NCI-H2227 treated with DMSO at 0.1 percent for 48 hours (cell line): Measurements from ENCODE around the gene GALNTL6.
"Not testable (repeated sequence)": the region's sequence is repeated elsewhere in the genome, so short reads cannot be mapped to it uniquely, and the experiment has no call there.

ENCODE experiments used
- DNase-seq: peaks from one replicate; lab custom pipeline; 2025; lab: John Stamatoyannopoulos, UW

The GALNTL6 gene

DNA sequence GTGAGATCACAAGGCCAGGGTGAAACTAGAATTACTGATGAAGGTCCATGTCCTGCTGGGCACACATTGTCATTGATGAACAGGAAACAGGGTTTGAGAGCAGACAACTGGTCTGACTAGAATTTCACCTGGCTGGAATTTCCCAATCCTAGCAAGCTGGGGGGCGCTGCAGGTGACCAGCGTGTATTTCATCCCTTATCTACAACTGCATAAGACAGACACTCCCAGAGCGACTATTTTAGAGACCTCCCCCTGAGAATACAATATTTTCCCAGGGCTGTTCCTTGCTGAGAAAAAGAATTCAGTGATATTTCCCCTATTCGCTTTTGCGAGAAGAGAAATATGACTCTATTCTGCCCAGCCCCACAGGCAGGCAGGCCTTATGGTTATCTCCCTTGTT is 922.8 kb downstream of the GALNTL6 start:
- DNase-seq = no peak

- no peak for DNase-seq
Observed at GRCh38 chr4:172740434-172740833, 927.2 kb downstream of the GALNTL6 start.

DNA sequence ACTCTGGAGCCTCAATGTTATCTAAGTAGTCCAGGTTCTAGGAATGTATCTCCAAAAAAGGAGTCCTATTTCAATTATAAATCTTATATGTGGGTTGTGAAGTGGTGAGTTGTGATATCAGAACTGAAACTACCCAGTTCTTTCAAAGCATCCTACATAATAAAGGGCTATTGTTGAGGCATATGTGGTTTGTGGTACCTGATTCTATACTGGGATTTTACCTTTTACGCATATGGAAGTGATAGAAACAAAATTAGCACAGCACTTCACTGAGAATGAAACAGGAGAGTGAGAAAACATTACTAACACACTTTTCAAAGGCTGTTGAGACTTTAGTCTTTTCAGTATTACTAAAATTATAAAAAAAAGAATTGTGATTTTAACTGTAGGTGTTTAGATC is 937.7 kb downstream of the GALNTL6 start:
- DNase-seq = no peak

- DNase-seq = no peak
Observed at GRCh38 chr4:172751550-172751949, 938.3 kb downstream of the GALNTL6 start.

DNA sequence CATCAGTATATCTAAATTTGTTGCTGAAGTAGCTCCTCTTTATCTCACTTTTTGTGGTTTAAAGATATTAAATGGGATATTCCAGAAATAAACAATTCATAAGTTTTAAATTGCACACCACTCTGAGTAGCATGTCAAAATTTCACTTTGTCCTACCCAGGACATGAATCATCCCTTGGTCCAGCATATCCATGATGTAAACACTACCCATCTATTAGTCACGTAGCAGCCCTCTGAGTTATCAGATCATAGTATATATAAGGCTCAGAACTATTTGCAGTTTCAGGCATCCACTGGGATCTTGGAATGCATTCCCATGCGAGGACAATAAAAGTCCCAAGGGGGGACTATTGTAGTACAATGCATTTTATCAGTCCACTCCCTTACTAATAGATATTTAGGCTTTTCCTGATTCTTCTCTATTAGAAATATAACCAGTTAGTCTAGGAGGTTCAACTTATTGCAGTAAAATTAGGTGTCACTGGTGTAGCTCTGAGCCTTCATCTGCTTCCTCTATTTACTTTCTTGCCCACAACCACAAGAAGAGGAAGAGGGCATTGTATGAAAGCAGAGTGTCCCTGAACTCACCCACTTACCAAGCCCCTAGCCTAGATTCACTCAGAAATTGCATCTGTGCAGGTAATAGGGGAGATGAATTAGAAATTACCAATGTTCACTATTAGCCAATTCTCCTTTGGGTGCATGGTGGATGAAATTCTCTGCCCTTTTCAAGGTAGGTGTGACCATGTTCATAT is 945.6 kb downstream of the GALNTL6 start:
- DNase-seq = no peak

- DNase-seq = no peak
Observed at GRCh38 chr4:172760512-172760911, 947.3 kb downstream of the GALNTL6 start.

DNA sequence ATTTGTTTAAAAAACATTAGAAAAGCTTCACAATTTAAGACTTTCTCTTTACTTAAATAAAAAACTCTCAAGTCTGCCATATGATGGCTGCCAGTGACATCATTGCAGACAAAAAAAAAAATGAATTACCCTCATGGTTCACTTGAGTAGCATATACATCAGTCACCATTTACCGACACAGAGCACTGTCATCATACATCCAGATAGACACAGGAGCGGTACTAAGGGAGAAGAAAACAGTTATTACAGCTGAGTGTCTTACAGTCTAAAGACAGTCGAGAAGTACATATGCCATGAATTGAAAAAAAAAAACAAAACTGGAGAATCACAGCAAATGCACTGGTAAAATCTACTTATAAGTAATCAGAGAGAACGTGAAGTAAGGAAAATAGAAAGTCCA is 949.7 kb downstream of the GALNTL6 start:
- no peak for DNase-seq

DNA sequence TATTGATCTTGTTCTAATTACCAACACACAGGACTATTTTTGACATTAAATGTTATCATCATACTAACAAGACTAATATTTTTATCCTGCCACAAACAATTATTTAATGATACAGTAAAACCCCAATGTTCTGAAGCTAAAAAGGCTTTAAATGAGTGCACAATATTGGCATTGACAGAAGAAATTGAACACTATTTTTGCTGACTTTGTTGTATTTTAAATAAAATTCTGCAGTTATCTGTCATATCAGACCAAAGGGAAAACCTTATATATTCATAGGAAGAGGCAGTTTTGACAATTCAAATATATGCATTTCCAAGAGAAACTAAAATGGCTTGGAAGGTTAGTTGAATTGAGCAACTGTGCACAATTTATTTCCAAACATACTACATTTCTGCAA is 957.6 kb downstream of the GALNTL6 start:
- DNase-seq = no peak

GRCh38 chr4:172772781-172773180 is 959.6 kb downstream of the GALNTL6 start:
- no peak for DNase-seq

GRCh38 chr4:172776203-172776861 is 963.1 kb downstream of the GALNTL6 start:
- DNase-seq = no peak

DNA sequence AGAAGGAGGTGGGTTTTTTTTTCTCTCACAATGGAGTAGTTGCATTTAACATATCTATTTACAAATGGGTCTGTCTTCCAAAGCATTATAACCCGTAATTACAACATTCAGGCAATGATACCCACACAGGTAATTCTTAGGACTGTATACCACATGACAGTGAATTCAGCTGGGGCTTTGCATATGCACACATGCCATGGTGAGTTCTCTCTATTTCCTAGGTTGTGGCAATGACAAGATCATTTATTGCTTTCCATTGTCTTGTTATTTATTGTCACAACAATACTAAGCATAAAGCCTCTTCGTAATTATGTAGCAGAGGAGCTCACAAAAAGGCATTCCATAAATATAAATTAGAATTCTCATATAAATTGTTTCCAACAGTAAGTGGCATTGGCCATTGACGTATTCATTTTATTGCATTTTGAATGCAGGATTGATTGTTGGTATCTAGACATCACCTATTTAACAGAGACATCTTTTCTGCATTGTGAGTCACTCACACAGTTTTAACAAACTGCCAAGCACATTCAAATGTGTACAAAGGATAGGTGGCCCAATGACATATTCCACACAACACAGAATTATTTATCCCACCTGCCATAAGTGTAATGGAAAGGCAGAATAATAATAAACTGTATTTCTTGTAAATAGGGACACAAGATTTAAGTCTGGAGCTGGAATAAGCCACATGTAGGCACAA is 964.7 kb downstream of the GALNTL6 start:
- DNase-seq = no peak

GRCh38 chr4:172778583-172778982 is 965.4 kb downstream of the GALNTL6 start:
- DNase-seq = no peak

DNA sequence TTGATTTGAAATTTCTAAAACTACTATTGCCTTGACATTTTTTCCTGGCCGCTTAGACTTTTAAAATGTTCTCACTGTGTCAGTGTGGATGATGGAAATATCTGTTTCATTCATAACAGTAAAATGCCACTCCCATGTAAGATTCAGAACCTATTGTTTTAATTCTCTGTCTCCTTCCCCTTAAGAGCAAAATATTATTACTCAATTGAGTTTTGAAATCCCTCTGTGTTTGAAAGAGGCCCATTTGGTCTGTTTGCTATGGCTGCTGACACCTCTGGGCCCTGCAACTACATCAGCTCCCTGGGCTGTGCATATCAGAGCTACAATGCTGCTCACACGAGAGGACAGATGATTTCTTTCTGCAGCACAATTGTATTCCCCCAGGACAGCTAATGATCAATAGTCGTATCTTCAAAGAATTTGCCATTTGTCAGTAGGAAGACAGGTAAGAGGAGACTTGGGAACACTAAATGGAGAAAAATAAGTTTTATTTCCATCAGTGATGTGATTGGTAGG is 967.4 kb downstream of the GALNTL6 start:
- no peak for DNase-seq

GRCh38 chr4:172785613-172786012 is 972.4 kb downstream of the GALNTL6 start:
- no peak for DNase-seq

DNA sequence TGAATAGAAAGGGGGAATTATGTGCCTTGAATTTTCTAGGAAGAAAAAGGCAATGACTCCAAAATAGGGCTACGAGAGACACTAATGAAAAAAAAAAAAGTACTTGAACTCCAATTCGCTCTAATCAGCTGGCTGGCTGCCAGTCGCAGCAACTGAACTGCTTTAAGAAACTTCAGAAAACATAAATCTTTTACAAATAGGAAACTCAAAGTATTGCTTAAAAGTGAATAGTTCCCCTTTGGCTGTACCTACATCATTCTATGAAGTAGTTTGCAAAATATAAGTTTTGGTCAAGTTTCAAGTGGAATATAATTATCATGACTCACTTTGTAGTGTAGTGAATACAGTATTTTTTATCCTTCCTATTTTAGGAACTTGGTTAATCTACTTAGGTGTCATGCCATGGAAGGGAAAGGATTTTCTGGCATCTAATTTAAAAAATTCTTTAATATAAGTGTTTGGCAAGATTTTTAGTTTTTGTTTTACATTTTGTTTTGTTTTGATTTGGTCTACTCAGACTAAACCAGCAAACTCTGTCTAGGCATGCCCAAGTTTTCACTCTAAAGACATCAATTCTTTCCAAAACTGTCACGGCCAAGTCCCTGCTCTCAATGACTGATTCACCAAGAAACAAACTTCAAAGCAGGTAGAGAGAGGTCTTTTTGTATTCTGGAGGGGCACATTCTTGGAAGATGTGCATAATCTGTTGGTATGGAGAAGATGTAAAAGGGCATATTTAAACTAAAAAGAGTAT is 973.0 kb downstream of the GALNTL6 start:
- DNase-seq = no peak

DNA sequence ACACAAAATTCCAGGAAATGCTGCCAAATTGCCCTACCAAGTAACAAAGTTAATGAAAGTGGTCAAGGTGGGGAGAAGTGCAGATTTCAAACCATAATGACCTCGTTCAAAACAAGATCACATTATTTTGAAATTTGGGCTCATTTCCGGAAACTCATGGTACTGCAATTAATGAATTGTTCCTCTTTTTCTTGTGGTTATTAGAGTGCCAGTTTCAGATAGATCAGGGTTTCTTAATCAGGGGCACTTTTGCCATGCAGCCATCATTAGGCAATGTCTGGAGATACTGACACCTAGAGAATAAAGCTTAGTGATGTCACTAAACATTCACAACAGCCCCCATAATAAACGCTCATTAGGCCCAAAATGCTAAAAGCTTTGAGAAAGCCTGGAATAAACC is 973.9 kb downstream of the GALNTL6 start:
- DNase-seq = no peak

DNA sequence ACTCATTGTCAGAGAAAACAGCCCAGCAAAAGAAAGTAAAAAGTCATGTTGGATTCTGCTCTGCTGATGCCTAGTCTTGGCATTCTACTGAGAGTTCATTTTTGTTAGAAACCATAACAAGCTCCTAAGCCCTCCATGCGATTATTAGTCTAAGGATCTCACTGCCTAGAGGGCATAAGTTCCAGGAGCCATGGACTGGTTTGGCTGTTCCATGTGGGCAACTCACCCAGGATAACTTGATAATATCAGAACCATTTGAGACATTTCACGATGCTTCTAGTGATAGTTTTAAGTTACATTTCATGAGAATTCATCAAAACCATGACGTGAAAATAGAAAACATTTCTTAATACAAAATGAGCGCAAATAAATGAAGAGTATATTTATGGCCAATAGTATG is 978.6 kb downstream of the GALNTL6 start:
- DNase-seq = no peak

DNA sequence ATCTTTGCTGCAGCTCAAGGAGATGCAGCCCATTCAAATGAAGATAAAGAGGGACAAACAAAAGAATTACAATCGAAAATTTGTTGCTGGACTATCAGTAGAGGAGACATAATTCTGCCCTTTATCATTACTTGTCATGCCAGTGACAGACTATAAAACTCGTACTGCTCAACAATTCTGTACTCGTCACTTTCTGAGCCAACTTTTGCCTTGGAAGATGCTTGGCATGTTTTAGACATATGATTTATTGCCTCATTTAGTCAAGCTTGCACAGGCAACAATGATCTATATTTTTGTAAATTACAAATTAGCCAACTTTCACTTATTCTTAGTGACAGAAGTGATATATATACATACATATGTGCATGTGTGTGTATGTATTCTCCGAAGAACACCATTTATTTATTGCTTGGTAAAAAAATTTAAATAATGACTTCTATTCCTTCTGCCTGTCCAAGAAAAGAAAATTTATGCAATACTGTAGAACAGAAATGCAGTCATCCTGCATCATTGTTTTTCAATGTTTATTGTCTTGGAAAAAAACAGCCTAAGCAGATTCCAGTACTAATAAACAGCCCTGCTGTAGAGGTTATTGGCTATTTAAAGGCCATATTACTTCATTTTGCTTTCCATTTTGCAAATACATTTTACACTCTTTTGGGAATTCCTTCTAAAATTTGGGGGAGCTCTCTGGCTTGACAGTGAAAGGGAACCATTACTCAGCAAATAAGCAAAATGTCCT is 980.5 kb downstream of the GALNTL6 start:
- no peak for DNase-seq

DNA sequence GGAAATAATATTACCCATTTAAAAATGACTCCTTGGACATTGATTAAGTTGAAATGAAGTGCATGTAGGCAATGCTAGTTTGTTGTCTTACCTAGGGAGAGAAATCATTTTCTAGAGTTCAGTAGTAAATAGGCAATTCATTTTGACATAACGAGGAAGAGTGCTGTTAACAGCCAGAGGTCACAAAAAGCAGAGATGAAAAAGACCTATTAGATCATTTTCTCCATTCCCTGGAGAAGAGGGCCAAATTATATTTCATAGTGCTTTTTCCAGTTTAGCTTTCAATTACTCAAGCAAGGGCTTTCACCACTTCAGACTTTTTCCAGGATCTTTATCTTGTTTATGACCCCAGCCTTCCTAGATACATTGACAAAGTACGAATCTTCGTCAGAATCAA is 981.1 kb downstream of the GALNTL6 start:
- DNase-seq = no peak

- DNase-seq = not testable (repeated sequence)
Observed at GRCh38 chr4:172797281-172797680, 984.1 kb downstream of the GALNTL6 start.

GRCh38 chr4:172802032-172802431 is 988.8 kb downstream of the GALNTL6 start:
- no peak for DNase-seq
